K562 (cell line): ENCODE measurements around the gene SPRN. TPM values are rescaled to one million over a fixed set of nuclear protein-coding genes. Genes with fewer than 3 reads are reported as not detected.

ENCODE experiments used
- AFF4 ChIP-seq: sonication (generic); formaldehyde crosslinking; IDR thresholded peaks from 2 replicates; pipeline ENCODE4 v1.8.0; 2023; ENCODE audit warnings: mild to moderate bottlenecking, missing genetic modification reagents
- ARID2 ChIP-seq: fragments of 450-650 bp; IDR thresholded peaks from 2 replicates; pipeline ENCODE4 v1.6.1; 2017; ENCODE audit warnings: antibody characterized with exemption, mild to moderate bottlenecking
- ARID4B ChIP-seq: sonication (generic); formaldehyde crosslinking; IDR thresholded peaks from 2 replicates; pipeline ENCODE4 v1.8.0; 2022; ENCODE audit warnings: mild to moderate bottlenecking, missing genetic modification reagents
- ATF1 ChIP-seq, 2 experiments: fragments of 450-650 bp in 1 of 2; IDR thresholded peaks; 2 replicates each; pipeline ENCODE4 v1.6.1; 2016; ENCODE audit warnings: missing compliant biosample characterization in 1 of 2, missing genetic modification characterization in 1 of 2
- CBFA2T2 ChIP-seq: fragments of 450-650 bp; conservative IDR thresholded peaks from 2 replicates; pipeline ENCODE4 v1.6.1; 2017; ENCODE audit warnings: mild to moderate bottlenecking
- CBX5 ChIP-seq: IDR thresholded peaks from 2 replicates; pipeline ENCODE4 v1.6.1; 2014; ENCODE audit warnings: low read depth, borderline replicate concordance
- FOXM1 ChIP-seq, 2 experiments: fragments of 450-650 bp in 1 of 2; sonication (generic) in 1 of 2; formaldehyde crosslinking in 1 of 2; IDR thresholded peaks; 2 replicates each; pipeline versions ENCODE4 v1.6.1 to v1.9.0; 2017 to 2022; ENCODE audit warnings: low read depth in 2 of 2, mild to moderate bottlenecking in 2 of 2, missing genetic modification reagents in 1 of 2, moderate library complexity in 1 of 2
- LCOR ChIP-seq: sonication (generic); formaldehyde crosslinking; IDR thresholded peaks from 2 replicates; pipeline ENCODE4 v1.8.0; 2022; ENCODE audit warnings: mild to moderate bottlenecking, missing genetic modification reagents
- MAZ ChIP-seq, 2 experiments: fragments of 450-650 bp in 1 of 2; sonication (generic) in 1 of 2; formaldehyde crosslinking; IDR thresholded peaks in 1 of 2; conservative IDR thresholded peaks in 1 of 2; 2 replicates each; pipeline versions ENCODE4 v1.4.0 to v1.5.0; 2020; ENCODE audit warnings: mild to moderate bottlenecking in 1 of 2, missing genetic modification reagents in 1 of 2
- RAD21 ChIP-seq, 2 experiments: fragments of 250-450 bp in 1 of 2; fragments of 450-650 bp in 1 of 2; sonication (Bioruptor Pico) in 1 of 2; formaldehyde crosslinking in 1 of 2; IDR thresholded peaks in 1 of 2; conservative IDR thresholded peaks in 1 of 2; 2 replicates each; pipeline versions ENCODE4 v1.4.0 to v1.8.0; 2020 to 2022; ENCODE audit warnings: mild to moderate bottlenecking in 2 of 2, moderate library complexity in 1 of 2
- SMAD1 ChIP-seq: fragments of 150-350 bp; IDR thresholded peaks from 2 replicates; pipeline ENCODE4 v1.6.1; 2014; ENCODE audit warnings: low read length, low read depth; ENCODE audit not compliant: partially characterized antibody
- USF1 ChIP-seq: sonication (generic); formaldehyde crosslinking; IDR thresholded peaks from 2 replicates; pipeline ENCODE4 v1.9.0; 2022; ENCODE audit warnings: mild to moderate bottlenecking, missing genetic modification reagents
- ZFX ChIP-seq: sonication (generic); formaldehyde crosslinking; IDR thresholded peaks from 2 replicates; pipeline ENCODE4 v1.8.0; 2022; ENCODE audit warnings: mild to moderate bottlenecking, missing genetic modification reagents, moderate library complexity
- ZNF75A ChIP-seq: fragments of 450-650 bp; formaldehyde crosslinking; IDR thresholded peaks from 2 replicates; pipeline ENCODE4 v1.4.0; 2020; ENCODE audit warnings: mild to moderate bottlenecking
- polyA plus RNA-seq, 8 experiments: library from polyadenylated mRNA; depleted of rRNA in 4 of 8; stranded (reverse) in 5 of 8; unstranded in 3 of 8; fragments of >200 nt; fragmentation: Nextera tagmentation in 2 of 8; fragmentation: Illumina TruSeq in 1 of 8; extraction: Ambion mirVana in 2 of 8; extraction: Trizol in 1 of 8; gene quantifications; 2 replicates each; pipeline versions ENCODE4 v1.2.1 to v1.2.3, GENCODE V29; 2011 to 2014; ENCODE audit warnings: inconsistent platforms in 1 of 8, missing spikeins in 1 of 8
- total RNA-seq, 7 experiments: library from RNA; depleted of rRNA in 6 of 7; stranded (reverse); fragments of >200 nt in 6 of 7; fragmentation: Illumina TruSeq in 2 of 7; extraction: Trizol in 2 of 7; gene quantifications; 2 replicates each; pipeline versions ENCODE4 v1.2.1 to v1.2.3, GENCODE V29; 2011 to 2021; ENCODE audit warnings: low replicate concordance in 1 of 7
- TF ChIP-seq, protein P1 (sequence below): fragments of 250-450 bp; sonication (Bioruptor Pico); IDR thresholded peaks from 2 replicates; pipeline ENCODE4 v1.5.0; 2021
- TF ChIP-seq, protein P2 (sequence below): sonication (generic); formaldehyde crosslinking; IDR thresholded peaks from 2 replicates; pipeline ENCODE4 v1.8.1; 2023; ENCODE audit warnings: mild to moderate bottlenecking, missing genetic modification reagents

SPRN gene
- total and polyA plus RNA-seq, 9 of the 15 experiments (the other 6 are each of a cell fraction or from before 2014, with no cell fraction given), result 0.04 TPM; not detected in 8

DNA sequence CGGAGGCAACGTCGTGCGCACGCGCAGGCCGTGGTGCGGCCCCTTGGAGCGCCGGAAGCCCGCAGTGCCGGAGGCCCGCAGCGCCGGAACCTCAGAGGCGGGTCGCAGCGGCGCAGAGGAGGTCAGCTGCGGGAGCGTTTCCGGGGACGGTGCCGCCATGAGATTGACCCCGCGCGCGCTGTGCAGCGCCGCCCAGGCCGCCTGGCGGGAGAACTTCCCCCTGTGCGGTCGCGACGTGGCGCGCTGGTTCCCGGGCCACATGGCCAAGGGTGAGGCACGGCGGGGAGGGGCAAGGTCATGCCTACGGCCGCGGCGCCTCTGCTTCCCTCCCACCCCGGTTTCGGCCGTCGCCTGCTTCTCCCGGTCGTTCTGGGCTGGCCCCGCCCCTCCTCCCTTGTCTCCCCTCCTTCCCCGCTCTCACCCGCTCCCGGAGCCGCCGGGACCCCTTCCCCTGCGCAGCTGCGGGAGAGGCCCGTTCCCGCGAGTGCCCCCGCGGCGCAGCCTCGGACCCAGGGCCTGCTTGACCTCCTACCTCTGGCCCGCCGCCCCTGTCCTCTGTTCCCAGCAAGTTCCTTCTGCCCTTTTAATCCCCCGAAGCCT, 30.3 kb downstream of the SPRN start, which contains the start of gene MTG1 (continued):
- TF ChIP-seq USF1 (CRISPR knock-in tag), result peak; percentile 81
- no peak for TF ChIP-seq FOXM1 (IDR thresholded peaks at IDR 0.05; ENCODE audit: low read depth)
- peak; percentile 87 for TF ChIP-seq FOXM1 (CRISPR knock-in tag; IDR thresholded peaks at IDR 0.05; ENCODE audit: low read depth)
- TF ChIP-seq, protein P1, sequence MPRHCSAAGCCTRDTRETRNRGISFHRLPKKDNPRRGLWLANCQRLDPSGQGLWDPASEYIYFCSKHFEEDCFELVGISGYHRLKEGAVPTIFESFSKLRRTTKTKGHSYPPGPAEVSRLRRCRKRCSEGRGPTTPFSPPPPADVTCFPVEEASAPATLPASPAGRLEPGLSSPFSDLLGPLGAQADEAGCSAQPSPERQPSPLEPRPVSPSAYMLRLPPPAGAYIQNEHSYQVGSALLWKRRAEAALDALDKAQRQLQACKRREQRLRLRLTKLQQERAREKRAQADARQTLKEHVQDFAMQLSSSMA (CRISPR knock-in tag), result peak; percentile 98
- no peak for TF ChIP-seq SMAD1
- no peak for TF ChIP-seq ZNF75A (CRISPR knock-in tag)
- no peak for TF ChIP-seq ARID2
- peak; percentile 83 for TF ChIP-seq ARID4B (CRISPR knock-in tag)
- 0 out of 4 replicates have a peak, but pooled peaks of 1 of the 2 experiments have one; percentile 25 for TF ChIP-seq RAD21 (CRISPR knock-in tag; conservative IDR thresholded peaks at IDR 0.05 in 1 of 2, IDR thresholded peaks at IDR 0.05 in 1 of 2)
- TF ChIP-seq ZFX (CRISPR knock-in tag), result peak; percentile 78
- TF ChIP-seq LCOR (CRISPR knock-in tag), result peak; percentile 70
- peak; percentile 24; the same call in 1 of the 2 replicates for TF ChIP-seq AFF4 (CRISPR knock-in tag)
- TF ChIP-seq CBFA2T2, result no peak
- TF ChIP-seq MAZ (CRISPR knock-in tag; conservative IDR thresholded peaks at IDR 0.05 in 1 of 2, IDR thresholded peaks at IDR 0.05 in 1 of 2), result peak in 1 of 2 experiments; percentile 93
- TF ChIP-seq, protein P2, sequence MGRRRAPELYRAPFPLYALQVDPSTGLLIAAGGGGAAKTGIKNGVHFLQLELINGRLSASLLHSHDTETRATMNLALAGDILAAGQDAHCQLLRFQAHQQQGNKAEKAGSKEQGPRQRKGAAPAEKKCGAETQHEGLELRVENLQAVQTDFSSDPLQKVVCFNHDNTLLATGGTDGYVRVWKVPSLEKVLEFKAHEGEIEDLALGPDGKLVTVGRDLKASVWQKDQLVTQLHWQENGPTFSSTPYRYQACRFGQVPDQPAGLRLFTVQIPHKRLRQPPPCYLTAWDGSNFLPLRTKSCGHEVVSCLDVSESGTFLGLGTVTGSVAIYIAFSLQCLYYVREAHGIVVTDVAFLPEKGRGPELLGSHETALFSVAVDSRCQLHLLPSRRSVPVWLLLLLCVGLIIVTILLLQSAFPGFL (CRISPR knock-in tag), result no peak
- TF ChIP-seq ATF1 (CRISPR knock-in tag; IDR thresholded peaks at IDR 0.05), result no peak
- TF ChIP-seq ATF1 (tag; IDR thresholded peaks at IDR 0.05), result peak; percentile 65
- TF ChIP-seq CBX5, result no peak
